ENCODE measurements around the gene MRPS30.

MRPS30 gene

DNA sequence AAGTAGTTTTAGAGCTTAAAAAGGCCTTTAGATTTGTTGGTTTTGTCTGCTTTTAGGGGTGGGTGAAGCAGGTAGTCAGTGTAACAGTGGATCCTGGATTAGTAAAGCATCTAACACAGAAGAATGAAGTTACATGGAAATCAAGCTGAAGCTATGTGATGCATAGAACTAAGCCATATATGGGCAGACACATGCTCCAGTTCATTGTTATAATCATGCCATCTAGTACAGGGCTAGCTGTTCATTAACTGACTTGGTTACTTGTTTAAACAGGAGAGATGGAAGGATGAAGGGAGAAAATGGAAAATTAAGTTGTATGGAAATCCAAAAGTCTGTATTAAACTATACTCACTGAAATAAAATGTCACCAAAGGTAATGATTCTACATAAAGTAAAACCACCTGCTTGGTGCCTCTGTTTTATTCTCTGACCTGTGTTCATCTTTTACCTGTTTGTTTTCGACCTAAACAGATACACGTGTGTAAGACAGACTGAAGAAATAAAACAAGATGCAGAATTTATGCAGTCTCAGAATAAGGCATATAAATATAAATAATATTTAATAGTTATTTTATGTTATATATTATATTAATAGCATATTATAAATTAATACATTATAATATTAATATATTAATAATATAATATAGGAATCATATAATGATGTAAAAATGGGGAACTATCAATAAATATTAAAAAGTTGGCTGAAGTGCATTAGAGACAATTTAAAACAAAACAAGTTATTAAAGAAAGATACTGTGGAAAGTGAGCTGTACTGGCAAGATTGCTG is 33.9 kb downstream of the MRPS30 start:
- no peaks in the 10 kb centered on the region for H3K27me3 ChIP-seq (ENCODE audit: insufficient read depth, low read length)
- DNase-seq, result no peak
- no peak overlapping the region for H3K27ac ChIP-seq (ENCODE audit: low read depth, low read length)
- H3K79me2 ChIP-seq (ENCODE audit: control insufficient read depth, insufficient read depth, low read length, poor library complexity), result no peaks in the 10 kb centered on the region
- no peak overlapping the region for H3K4me2 ChIP-seq (ENCODE audit: low read length)
- no peak overlapping the region for H3K9ac ChIP-seq (ENCODE audit: low read length)
- H3K9me3 ChIP-seq (ENCODE audit: insufficient read depth, low read depth, low read length), result peaks cover 6% of the 10 kb centered on the region
- no CpG with 5 or more reads among the region's 2 CpGs for WGBS (ENCODE audit: extremely low coverage, insufficient coverage, insufficient read length)
- no peak overlapping the region for H2AFZ ChIP-seq (ENCODE audit: insufficient read depth, low read length, poor library complexity)
- no peak overlapping the region for H4K91ac ChIP-seq (ENCODE audit: low read depth, low read length)
- peaks cover 0 to 5% of the 10 kb centered on the region in 2 experiments for H3K36me3 ChIP-seq (ENCODE audit: control insufficient read depth in 1 of 2, insufficient read depth in 2 of 2, low read length in 2 of 2)
- H2AK5ac ChIP-seq (ENCODE audit: low read length), result no peak overlapping the region
- no peak overlapping the region for H2BK12ac ChIP-seq (ENCODE audit: low read length)
- no peak overlapping the region for H3K18ac ChIP-seq (ENCODE audit: low read length)
- H2BK120ac ChIP-seq (ENCODE audit: insufficient read depth, low read length, poor library complexity), result no peak overlapping the region
- no peaks in the 10 kb centered on the region for H3K4me1 ChIP-seq (ENCODE audit: control insufficient read depth in 1 of 2, insufficient read depth in 2 of 2, low read length in 2 of 2)
- no peak overlapping the region for H3K14ac ChIP-seq (ENCODE audit: low read length)
- H4K12ac ChIP-seq (ENCODE audit: low read depth, low read length), result no peak overlapping the region
- no peak overlapping the region for H3K23ac ChIP-seq (ENCODE audit: low read length)
- no peak overlapping the region for H4K8ac ChIP-seq (ENCODE audit: low read depth, low read length)
- H2BK5ac ChIP-seq (ENCODE audit: low read depth, low read length, poor library complexity), result no peak overlapping the region
- no peak overlapping the region for H3K4ac ChIP-seq (ENCODE audit: low read depth, low read length)
- H3K4me3 ChIP-seq (ENCODE audit: low read depth, low read length), result no peak overlapping the region
- no peaks in the 10 kb centered on the region for H3K79me1 ChIP-seq (ENCODE audit: low read length)

DNA sequence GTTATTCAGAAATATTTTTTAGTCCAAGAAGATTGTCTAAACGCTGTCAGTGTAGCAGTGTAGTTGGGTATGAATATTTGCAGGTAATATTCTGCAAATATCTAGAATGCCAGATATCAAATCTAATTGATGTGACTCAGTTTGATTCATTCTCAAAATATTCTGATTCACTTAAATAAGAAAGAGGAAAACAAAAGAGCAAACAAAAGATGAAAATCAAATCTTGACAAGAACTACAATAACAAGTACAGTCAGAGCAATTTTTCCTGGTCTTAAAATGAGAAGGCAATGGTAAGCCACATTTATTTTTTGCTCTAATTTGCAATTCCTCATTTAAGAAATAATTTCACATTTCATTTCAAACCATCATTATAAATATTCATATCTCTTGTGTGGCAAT is 36.0 kb downstream of the MRPS30 start:
- no peak overlapping the region for H4K8ac ChIP-seq (ENCODE audit: low read depth, low read length)
- no peak overlapping the region for H2AK5ac ChIP-seq (ENCODE audit: low read length)
- H2BK5ac ChIP-seq (ENCODE audit: low read depth, low read length, poor library complexity), result no peak overlapping the region
- no peak overlapping the region for H3K23ac ChIP-seq (ENCODE audit: low read length)
- H3K27ac ChIP-seq (ENCODE audit: low read depth, low read length), result no peak overlapping the region
- no peak for DNase-seq
- no peak overlapping the region for H3K18ac ChIP-seq (ENCODE audit: low read length)
- no peak overlapping the region for H2BK12ac ChIP-seq (ENCODE audit: low read length)
- H3K4me1 ChIP-seq (ENCODE audit: control insufficient read depth in 1 of 2, insufficient read depth in 2 of 2, low read length in 2 of 2), result no peaks in the 10 kb centered on the region
- H4K91ac ChIP-seq (ENCODE audit: low read depth, low read length), result no peak overlapping the region
- no peaks in the 10 kb centered on the region for H3K9me3 ChIP-seq (ENCODE audit: insufficient read depth, low read depth, low read length)
- no peak overlapping the region for H2AFZ ChIP-seq (ENCODE audit: insufficient read depth, low read length, poor library complexity)
- H3K79me2 ChIP-seq (ENCODE audit: control insufficient read depth, insufficient read depth, low read length, poor library complexity), result no peaks in the 10 kb centered on the region
- H3K27me3 ChIP-seq (ENCODE audit: insufficient read depth, low read length), result no peaks in the 10 kb centered on the region
- H3K4ac ChIP-seq (ENCODE audit: low read depth, low read length), result no peak overlapping the region
- no peak overlapping the region for H4K12ac ChIP-seq (ENCODE audit: low read depth, low read length)
- WGBS (ENCODE audit: extremely low coverage, insufficient coverage, insufficient read length), result no CpG with 5 or more reads among the region's 1 CpG
- no peaks in the 10 kb centered on the region for H3K79me1 ChIP-seq (ENCODE audit: low read length)
- no peak overlapping the region for H3K9ac ChIP-seq (ENCODE audit: low read length)
- no peaks in the 10 kb centered on the region for H3K36me3 ChIP-seq (ENCODE audit: control insufficient read depth in 1 of 2, insufficient read depth in 2 of 2, low read length in 2 of 2)
- H2BK120ac ChIP-seq (ENCODE audit: insufficient read depth, low read length, poor library complexity), result no peak overlapping the region
- no peak overlapping the region for H3K14ac ChIP-seq (ENCODE audit: low read length)
- H3K4me2 ChIP-seq (ENCODE audit: low read length), result no peak overlapping the region
- no peak overlapping the region for H3K4me3 ChIP-seq (ENCODE audit: low read depth, low read length)

DNA sequence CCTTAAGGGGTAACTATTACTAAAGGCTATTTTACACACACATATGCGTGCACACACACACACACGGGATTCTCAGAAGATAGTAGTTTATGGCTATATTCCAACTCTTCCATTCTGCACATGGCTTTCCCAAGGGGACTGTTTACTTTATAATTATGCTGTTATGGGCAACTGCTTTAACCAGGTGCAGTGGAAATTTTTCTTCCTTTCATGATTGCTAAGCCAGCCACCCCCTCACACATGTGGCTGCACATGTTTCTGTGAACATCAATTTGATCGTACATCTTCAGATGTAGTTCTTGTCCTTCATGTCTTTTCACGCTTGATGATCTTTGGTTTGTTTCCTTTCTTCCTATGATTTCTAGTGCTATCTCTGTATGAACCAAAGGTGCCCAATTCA is 37.0 kb downstream of the MRPS30 start:
- H3K23ac ChIP-seq (ENCODE audit: low read length), result no peak overlapping the region
- no peak overlapping the region for H3K4ac ChIP-seq (ENCODE audit: low read depth, low read length)
- no peak overlapping the region for H2BK12ac ChIP-seq (ENCODE audit: low read length)
- H3K79me1 ChIP-seq (ENCODE audit: low read length), result no peaks in the 10 kb centered on the region
- H4K12ac ChIP-seq (ENCODE audit: low read depth, low read length), result no peak overlapping the region
- H2AFZ ChIP-seq (ENCODE audit: insufficient read depth, low read length, poor library complexity), result no peak overlapping the region
- WGBS (ENCODE audit: extremely low coverage, insufficient coverage, insufficient read length), result no CpG with 5 or more reads among the region's 4 CpGs
- no peak overlapping the region for H2BK5ac ChIP-seq (ENCODE audit: low read depth, low read length, poor library complexity)
- H4K91ac ChIP-seq (ENCODE audit: low read depth, low read length), result no peak overlapping the region
- H3K14ac ChIP-seq (ENCODE audit: low read length), result no peak overlapping the region
- H3K9ac ChIP-seq (ENCODE audit: low read length), result no peak overlapping the region
- H3K27ac ChIP-seq (ENCODE audit: low read depth, low read length), result no peak overlapping the region
- H3K4me1 ChIP-seq (ENCODE audit: control insufficient read depth in 1 of 2, insufficient read depth in 2 of 2, low read length in 2 of 2), result no peaks in the 10 kb centered on the region
- H3K79me2 ChIP-seq (ENCODE audit: control insufficient read depth, insufficient read depth, low read length, poor library complexity), result no peaks in the 10 kb centered on the region
- no peak overlapping the region for H3K4me2 ChIP-seq (ENCODE audit: low read length)
- no peaks in the 10 kb centered on the region for H3K9me3 ChIP-seq (ENCODE audit: insufficient read depth, low read depth, low read length)
- H3K18ac ChIP-seq (ENCODE audit: low read length), result no peak overlapping the region
- no peaks in the 10 kb centered on the region for H3K36me3 ChIP-seq (ENCODE audit: control insufficient read depth in 1 of 2, insufficient read depth in 2 of 2, low read length in 2 of 2)
- H3K4me3 ChIP-seq (ENCODE audit: low read depth, low read length), result no peak overlapping the region
- no peak overlapping the region for H2AK5ac ChIP-seq (ENCODE audit: low read length)
- no peak for DNase-seq
- H3K27me3 ChIP-seq (ENCODE audit: insufficient read depth, low read length), result no peaks in the 10 kb centered on the region
- H4K8ac ChIP-seq (ENCODE audit: low read depth, low read length), result no peak overlapping the region
- H2BK120ac ChIP-seq (ENCODE audit: insufficient read depth, low read length, poor library complexity), result no peak overlapping the region

DNA sequence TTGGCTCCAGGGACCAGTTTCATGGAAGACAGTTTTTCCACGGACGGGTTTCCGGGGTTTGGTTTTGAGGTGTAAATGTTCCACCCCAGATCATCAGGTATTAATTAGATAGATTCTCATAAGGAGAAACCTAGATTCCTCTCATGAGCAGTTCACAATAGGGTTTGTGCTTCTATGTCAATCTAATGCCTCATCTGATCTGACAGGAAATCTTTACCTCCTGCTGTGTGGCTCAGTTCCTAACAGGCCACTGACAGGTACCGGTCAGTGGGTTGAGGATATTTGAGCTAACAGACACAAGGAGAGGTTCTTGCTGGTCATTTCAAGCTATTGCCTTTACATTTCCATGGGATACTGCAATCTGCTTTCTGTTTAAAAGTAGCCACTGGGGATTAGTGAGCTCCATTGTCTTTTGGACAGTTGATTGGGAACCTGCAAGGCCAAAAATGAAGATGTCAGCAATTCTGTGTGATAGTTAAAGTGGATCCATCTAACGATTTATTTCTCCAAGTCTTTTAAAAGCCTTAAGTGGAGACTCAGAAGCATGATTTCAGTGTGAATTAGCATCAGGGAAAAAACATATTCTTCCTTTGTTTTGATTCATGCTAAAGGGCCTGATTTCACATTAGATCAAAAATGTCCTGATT is 38.6 kb downstream of the MRPS30 start:
- no peak overlapping the region for H3K4me2 ChIP-seq (ENCODE audit: low read length)
- H3K18ac ChIP-seq (ENCODE audit: low read length), result no peak overlapping the region
- no peaks in the 10 kb centered on the region for H3K36me3 ChIP-seq (ENCODE audit: control insufficient read depth in 1 of 2, insufficient read depth in 2 of 2, low read length in 2 of 2)
- H3K79me1 ChIP-seq (ENCODE audit: low read length), result no peaks in the 10 kb centered on the region
- H3K27ac ChIP-seq (ENCODE audit: low read depth, low read length), result no peak overlapping the region
- no peaks in the 10 kb centered on the region for H3K9me3 ChIP-seq (ENCODE audit: insufficient read depth, low read depth, low read length)
- no CpG with 5 or more reads among the region's 5 CpGs for WGBS (ENCODE audit: extremely low coverage, insufficient coverage, insufficient read length)
- no peak overlapping the region for H3K14ac ChIP-seq (ENCODE audit: low read length)
- no peak overlapping the region for H4K12ac ChIP-seq (ENCODE audit: low read depth, low read length)
- H2AK5ac ChIP-seq (ENCODE audit: low read length), result no peak overlapping the region
- no peaks in the 10 kb centered on the region for H3K4me1 ChIP-seq (ENCODE audit: control insufficient read depth in 1 of 2, insufficient read depth in 2 of 2, low read length in 2 of 2)
- no peak overlapping the region for H3K4me3 ChIP-seq (ENCODE audit: low read depth, low read length)
- H2BK120ac ChIP-seq (ENCODE audit: insufficient read depth, low read length, poor library complexity), result no peak overlapping the region
- no peak overlapping the region for H2BK12ac ChIP-seq (ENCODE audit: low read length)
- no peak overlapping the region for H4K91ac ChIP-seq (ENCODE audit: low read depth, low read length)
- no peaks in the 10 kb centered on the region for H3K27me3 ChIP-seq (ENCODE audit: insufficient read depth, low read length)
- no peak overlapping the region for H2BK5ac ChIP-seq (ENCODE audit: low read depth, low read length, poor library complexity)
- H3K4ac ChIP-seq (ENCODE audit: low read depth, low read length), result no peak overlapping the region
- no peak overlapping the region for H3K23ac ChIP-seq (ENCODE audit: low read length)
- H2AFZ ChIP-seq (ENCODE audit: insufficient read depth, low read length, poor library complexity), result no peak overlapping the region
- no peak overlapping the region for H3K9ac ChIP-seq (ENCODE audit: low read length)
- H4K8ac ChIP-seq (ENCODE audit: low read depth, low read length), result no peak overlapping the region
- H3K79me2 ChIP-seq (ENCODE audit: control insufficient read depth, insufficient read depth, low read length, poor library complexity), result no peaks in the 10 kb centered on the region
- no peak for DNase-seq

All from trophoblast cell (in vitro differentiated cells and primary cell).